H1 (cell line): ENCODE results near the gene COL21A1. TPM values are rescaled to one million over a fixed set of nuclear protein-coding genes. Genes with fewer than 3 reads are reported as not detected.

Experiments used
- POLR2AphosphoS5 ChIP-seq: IDR thresholded peaks from 2 replicates; pipeline ENCODE4 v1.6.1; 2011; ENCODE audit warnings: low read depth, low read length
- polyA plus RNA-seq, 7 experiments: library from polyadenylated mRNA; depleted of rRNA in 3 of 7; stranded (reverse) in 5 of 7; unstranded in 2 of 7; fragments of >200 nt in 5 of 7; fragments of 200-250 nt in 2 of 7; gene quantifications; 1 replicate in 5 of 7; 2 replicates in 1 of 7; 4 replicates in 1 of 7; pipeline versions ENCODE4 v1.2.1 to v1.2.3, GENCODE V29; 2011 to 2013; ENCODE audit warnings: missing spikeins in 2 of 7, mixed read lengths in 2 of 7
- total RNA-seq: library from RNA; stranded (reverse); fragmentation: NEBNext Ultra II Directional; extraction: Animal tissue kit (Norgen Biotek cat#: 25700); gene quantifications from 2 replicates; pipeline ENCODE4 v1.2.1, GENCODE V29; 2021

Gene COL21A1
- total and polyA plus RNA-seq, 2 of the 8 experiments (the other 6 are each of a cell fraction or from before 2014, with no cell fraction given) = 1.6 to 3.4 TPM

DNA sequence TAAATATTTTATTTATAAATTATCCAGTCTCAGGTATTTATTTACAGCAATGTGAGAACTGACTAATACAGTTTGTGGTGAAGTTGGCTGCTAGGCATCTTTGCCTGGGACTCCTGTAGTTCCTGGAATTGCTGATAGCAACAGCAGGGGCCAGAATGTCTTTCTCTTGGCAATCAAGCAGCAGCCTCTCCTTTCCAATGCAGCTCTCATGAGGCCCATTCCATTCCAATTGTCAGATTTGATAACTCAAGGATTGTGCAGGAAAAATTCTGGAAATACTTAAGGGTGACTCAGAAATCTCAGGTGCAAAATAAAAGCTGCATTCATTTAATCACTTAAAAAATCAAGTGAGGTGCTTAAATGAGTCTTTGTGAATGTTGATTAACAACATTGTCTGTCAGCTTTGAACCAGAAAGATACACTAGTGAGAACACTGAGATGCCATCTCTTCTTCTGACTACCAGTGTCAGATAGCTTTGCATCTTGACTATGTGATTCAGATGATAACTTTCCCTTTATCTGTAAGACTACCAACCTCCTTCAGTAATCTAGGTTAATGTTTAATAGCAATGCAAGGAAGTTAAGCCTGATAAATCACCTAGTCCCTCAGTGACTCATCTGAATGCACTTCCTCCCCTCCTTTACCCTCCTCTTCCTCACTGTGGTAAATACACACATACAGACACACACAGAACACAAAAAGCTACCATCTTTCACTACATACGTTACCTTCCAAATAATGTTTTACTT, 32.1 kb upstream of the COL21A1 start (continued):
- TF ChIP-seq POLR2AphosphoS5 = no peak
